ENCODE measurements around the gene SLC28A1.
"Not testable (repeated sequence)": the region's sequence is repeated elsewhere in the genome, so short reads cannot be mapped to it uniquely, and the experiment has no call there.

SLC28A1 gene

DNA sequence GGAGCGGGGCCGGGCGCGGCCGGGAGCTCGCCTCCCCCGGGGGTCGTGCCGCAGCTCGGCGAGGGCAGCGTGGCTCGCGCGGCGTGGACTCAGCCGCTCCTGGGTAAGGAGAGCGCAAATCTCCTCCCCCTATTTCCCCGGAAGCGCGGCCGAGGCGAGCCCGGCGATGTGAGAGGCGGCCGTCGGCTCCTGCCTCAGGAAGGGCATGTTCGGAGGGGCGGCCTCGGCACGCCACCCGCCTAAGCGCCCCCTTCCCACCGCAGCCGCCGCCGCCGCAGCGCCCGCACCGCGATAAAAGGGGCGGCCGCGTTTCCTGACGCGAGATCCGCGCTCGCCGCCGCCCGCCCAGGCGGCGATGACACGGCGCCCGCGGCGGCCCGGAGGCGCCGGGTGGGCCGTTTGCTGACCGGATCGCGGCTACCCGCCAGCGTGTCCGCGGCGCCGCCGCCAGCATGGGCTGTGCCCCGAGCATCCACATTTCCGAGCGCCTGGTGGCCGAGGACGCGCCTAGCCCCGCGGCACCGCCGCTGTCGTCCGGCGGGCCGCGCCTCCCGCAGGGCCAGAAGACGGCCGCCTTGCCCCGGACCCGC is 97.3 kb downstream of the SLC28A1 start, which contains the start of gene PDE8A:
Gene PDE8A, plus strand, starts transcription at position 146 of the 590 bp plus-strand sequence. Its CDS starts 307 bp downstream, at position 453.
- TF ChIP-seq, protein P1, sequence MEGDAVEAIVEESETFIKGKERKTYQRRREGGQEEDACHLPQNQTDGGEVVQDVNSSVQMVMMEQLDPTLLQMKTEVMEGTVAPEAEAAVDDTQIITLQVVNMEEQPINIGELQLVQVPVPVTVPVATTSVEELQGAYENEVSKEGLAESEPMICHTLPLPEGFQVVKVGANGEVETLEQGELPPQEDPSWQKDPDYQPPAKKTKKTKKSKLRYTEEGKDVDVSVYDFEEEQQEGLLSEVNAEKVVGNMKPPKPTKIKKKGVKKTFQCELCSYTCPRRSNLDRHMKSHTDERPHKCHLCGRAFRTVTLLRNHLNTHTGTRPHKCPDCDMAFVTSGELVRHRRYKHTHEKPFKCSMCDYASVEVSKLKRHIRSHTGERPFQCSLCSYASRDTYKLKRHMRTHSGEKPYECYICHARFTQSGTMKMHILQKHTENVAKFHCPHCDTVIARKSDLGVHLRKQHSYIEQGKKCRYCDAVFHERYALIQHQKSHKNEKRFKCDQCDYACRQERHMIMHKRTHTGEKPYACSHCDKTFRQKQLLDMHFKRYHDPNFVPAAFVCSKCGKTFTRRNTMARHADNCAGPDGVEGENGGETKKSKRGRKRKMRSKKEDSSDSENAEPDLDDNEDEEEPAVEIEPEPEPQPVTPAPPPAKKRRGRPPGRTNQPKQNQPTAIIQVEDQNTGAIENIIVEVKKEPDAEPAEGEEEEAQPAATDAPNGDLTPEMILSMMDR (IDR thresholded peaks at IDR 0.05; ENCODE audit: insufficient read depth, low read depth, low read length, missing control alignments): no peak
- H3K4me3 ChIP-seq (ENCODE audit: low read depth, low read length): peak within 1 kb of the TSS; percentile 76
- peak; percentile 77 for DNase-seq (ENCODE audit: low read depth)

DNA sequence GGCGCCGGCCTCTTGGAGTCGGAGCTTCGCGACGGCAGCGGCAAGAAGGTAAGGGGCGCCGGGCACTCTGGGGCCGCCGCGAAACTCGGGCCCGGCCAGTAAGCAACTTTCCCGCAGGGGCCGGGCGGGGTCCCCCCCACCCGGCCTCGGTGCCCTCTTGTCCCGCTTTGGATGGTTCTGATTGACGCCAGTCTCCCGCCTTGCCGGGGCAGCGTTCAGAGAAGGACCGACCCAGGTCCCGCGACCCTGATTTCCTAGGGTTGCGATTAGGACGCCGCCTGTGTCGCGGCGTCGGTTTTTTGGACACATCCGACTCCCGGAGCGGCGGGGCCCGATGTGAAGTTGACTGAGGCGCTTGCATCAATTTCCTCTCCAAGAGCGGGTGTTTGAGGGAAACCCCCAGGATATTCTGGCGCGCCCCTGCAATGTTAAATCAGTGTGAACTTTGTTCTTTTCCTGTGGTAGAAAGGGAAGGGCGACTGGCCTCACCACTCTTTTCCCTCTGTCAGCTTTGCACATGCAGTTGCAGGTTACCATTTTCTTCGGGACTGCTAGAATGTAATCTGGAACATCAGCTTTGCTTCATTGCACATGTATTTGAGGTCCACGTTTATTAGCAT is 97.9 kb downstream of the SLC28A1 start:
- H3K4me3 ChIP-seq (ENCODE audit: low read depth, low read length): peak overlapping the region; percentile 76
- TF ChIP-seq, protein P1 (IDR thresholded peaks at IDR 0.05; ENCODE audit: insufficient read depth, low read depth, low read length, missing control alignments): no peak
- peak; percentile 64 for DNase-seq (ENCODE audit: low read depth)

GRCh38 chr15:84983294-84983693 is 98.8 kb downstream of the SLC28A1 start:
- no peak for DNase-seq (ENCODE audit: low read depth)
- H3K4me3 ChIP-seq (ENCODE audit: low read depth, low read length): peak overlapping the region; percentile 7; the same call in 1 of the 2 replicates
- TF ChIP-seq, protein P1 (IDR thresholded peaks at IDR 0.05; ENCODE audit: insufficient read depth, low read depth, low read length, missing control alignments): no peak

DNA sequence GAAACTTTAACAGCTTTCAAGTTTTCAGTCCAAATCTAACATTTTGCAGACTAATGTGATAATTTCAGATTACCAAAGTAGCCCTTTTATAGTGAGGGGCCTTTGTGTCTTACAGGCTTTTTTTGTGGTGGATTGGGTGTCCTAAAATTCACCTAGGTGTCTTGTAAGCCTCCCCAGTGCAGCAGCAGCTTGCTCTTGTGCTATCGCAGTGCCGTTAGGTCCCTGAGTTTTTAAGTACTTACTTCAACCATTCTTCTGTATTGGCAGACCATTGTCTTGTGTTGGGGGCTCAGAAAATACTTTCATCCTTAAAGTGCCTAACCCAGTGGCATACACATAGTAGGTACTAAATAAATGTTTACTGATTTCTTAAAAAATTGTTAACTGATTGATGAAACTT is 99.2 kb downstream of the SLC28A1 start:
- TF ChIP-seq, protein P1 (IDR thresholded peaks at IDR 0.05; ENCODE audit: insufficient read depth, low read depth, low read length, missing control alignments): no peak
- DNase-seq (ENCODE audit: low read depth): no peak
- no peak overlapping the region; the same call in 1 of the 2 replicates for H3K4me3 ChIP-seq (ENCODE audit: low read depth, low read length)

GRCh38 chr15:84985158-84985557 is 100.7 kb downstream of the SLC28A1 start:
- H3K4me3 ChIP-seq (ENCODE audit: low read depth, low read length): no peak overlapping the region
- DNase-seq (ENCODE audit: low read depth): no peak
- TF ChIP-seq, protein P1 (IDR thresholded peaks at IDR 0.05; ENCODE audit: insufficient read depth, low read depth, low read length, missing control alignments): no peak

DNA sequence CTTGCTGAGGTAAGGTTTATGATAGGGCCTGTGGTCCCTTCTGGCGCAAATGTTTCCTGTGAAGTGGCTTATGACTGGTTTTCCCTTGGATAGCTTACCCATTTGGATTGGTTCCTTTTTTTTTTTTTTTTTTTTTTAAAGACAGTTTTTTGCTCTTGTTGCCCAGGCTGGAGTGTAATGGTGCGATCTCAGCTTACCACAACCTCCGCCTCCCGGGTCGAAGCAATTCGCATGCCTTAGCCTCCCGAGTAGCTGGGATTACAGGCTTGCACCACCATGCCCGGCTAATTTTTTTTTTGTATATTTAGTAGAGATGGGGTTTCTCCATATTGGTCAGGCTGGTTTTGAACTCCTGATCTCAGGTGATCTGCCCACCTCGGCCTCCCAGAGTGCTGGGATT is 102.9 kb downstream of the SLC28A1 start:
- H3K4me3 ChIP-seq (ENCODE audit: low read depth, low read length); DNase-seq (ENCODE audit: low read depth): not testable (repeated sequence)

- TF ChIP-seq, protein P1 (IDR thresholded peaks at IDR 0.05; ENCODE audit: insufficient read depth, low read depth, low read length, missing control alignments): no peak
- no peak overlapping the region for H3K4me3 ChIP-seq (ENCODE audit: low read depth, low read length)
- DNase-seq (ENCODE audit: low read depth): no peak
Measured at GRCh38 chr15:84987949-84988624, 103.6 kb downstream of the SLC28A1 start.
